ENCODE results near the gene EIF2B4. TPM values are rescaled to one million over a fixed set of nuclear protein-coding genes. Genes with fewer than 3 reads are reported as not detected.

Gene EIF2B4
- total and polyA plus RNA-seq, 2 of the 13 experiments (the other 11 are each of a cell fraction or from before 2014, with no cell fraction given), result 91.5 to 96.4 TPM

DNA sequence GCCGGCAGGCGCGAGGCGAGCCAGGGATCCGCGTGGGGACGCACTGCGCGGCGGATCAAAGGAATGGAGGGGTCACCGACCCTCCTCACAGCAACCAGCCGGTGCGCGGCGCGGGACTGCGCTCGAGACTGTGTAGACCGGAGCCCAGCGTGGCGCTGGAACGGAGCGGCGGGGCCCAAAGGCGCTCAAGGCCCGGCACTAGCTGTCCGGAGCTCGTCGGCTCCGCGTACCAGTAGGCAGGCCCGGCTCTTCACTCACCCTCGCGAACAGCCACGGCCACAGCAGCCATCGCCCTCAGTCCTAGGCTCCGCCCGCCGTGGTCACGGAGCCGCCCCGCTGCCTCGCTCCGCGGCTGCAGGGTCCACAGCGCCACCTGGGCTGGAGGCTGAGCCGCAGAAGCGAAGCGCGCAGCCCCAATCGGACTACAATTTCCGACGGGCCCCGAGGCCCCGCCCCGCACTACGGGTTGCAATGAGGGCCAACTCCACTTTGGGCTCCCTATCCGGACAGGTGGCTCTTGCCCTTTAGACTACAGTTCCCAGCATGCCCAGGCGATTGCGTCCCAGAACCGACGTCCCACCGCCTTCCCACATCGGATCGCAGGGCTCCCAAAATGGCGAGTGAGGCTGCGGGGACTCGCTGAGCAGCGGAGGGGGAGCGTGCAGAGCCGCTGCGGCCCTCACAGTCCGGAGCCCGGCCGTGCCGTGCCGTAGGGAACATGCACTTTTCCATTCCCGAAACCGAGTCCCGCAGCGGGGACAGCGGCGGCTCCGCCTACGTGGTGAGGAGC is at the start of gene EIF2B4, which contains the start of gene SNX17 (continued):
- TF ChIP-seq FIP1L1 (IDR thresholded peaks at IDR 0.05; ENCODE audit: borderline replicate concordance, insufficient read depth, low read depth, low read length) (peak; percentile 88; the same call in 1 of the 2 replicates), NFRKB (IDR thresholded peaks at IDR 0.05) (peak; percentile 61), KDM4B (CRISPR knock-in tag; IDR thresholded peaks at IDR 0.05) (peak; percentile 21; the same call in 1 of the 2 replicates), IKZF1 (IDR thresholded peaks at IDR 0.05) (no peak), ZNF546 (CRISPR knock-in tag; conservative IDR thresholded peaks at IDR 0.05) (peak; percentile 78; the same call in 1 of the 2 replicates), ZNF354B (CRISPR knock-in tag; IDR thresholded peaks at IDR 0.05) (no peak; the same call in none of the 2 replicates), ZNF703 (CRISPR knock-in tag; IDR thresholded peaks at IDR 0.05; ENCODE audit: borderline replicate concordance) (peak; percentile 68), RCOR2 (CRISPR knock-in tag; IDR thresholded peaks at IDR 0.05) (peak; percentile 56; the same call in 1 of the 2 replicates), ZNF225 (CRISPR knock-in tag; IDR thresholded peaks at IDR 0.05) (peak; percentile 94), GTF3A (CRISPR knock-in tag; conservative IDR thresholded peaks at IDR 0.05) (peak; percentile 98), TP53 (CRISPR knock-in tag; conservative IDR thresholded peaks at IDR 0.05) (peak; percentile 92), ZNF780A (CRISPR knock-in tag; IDR thresholded peaks at IDR 0.05) (peak; percentile 66; the same call in 1 of the 2 replicates), NCOA1 (CRISPR knock-in tag; IDR thresholded peaks at IDR 0.05) (peak; percentile 99), ZNF20 (CRISPR knock-in tag; IDR thresholded peaks at IDR 0.05) (peak; percentile 52; the same call in 1 of the 2 replicates), MAFG (CRISPR knock-in tag; IDR thresholded peaks at IDR 0.05) (0 out of 2 replicates have a peak, but pooled peaks have one; percentile 35), ZNF24 (IDR thresholded peaks at IDR 0.05) (no peak), TBP (CRISPR knock-in tag; IDR thresholded peaks at IDR 0.05) (no peak), ZNF329 (CRISPR knock-in tag; IDR thresholded peaks at IDR 0.05; ENCODE audit: low read depth) (peak; percentile 57)
- TF ChIP-seq, protein P1, sequence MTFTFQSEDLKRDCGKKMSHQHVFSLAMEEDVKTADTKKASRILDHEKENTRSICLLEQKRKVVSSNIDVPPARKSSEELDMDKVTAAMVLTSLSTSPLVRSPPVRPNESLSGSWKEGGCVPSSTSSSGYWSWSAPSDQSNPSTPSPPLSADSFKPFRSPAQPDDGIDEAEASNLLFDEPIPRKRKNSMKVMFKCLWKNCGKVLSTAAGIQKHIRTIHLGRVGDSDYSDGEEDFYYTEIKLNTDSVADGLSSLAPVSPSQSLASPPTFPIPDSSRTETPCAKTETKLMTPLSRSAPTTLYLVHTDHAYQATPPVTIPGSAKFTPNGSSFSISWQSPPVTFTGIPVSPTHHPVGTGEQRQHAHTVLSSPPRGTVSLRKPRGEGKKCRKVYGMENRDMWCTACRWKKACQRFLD (CRISPR knock-in tag; IDR thresholded peaks at IDR 0.05; ENCODE audit: borderline replicate concordance), result peak; percentile 73; the same call in 1 of the 2 replicates
- TF ChIP-seq, protein P2, sequence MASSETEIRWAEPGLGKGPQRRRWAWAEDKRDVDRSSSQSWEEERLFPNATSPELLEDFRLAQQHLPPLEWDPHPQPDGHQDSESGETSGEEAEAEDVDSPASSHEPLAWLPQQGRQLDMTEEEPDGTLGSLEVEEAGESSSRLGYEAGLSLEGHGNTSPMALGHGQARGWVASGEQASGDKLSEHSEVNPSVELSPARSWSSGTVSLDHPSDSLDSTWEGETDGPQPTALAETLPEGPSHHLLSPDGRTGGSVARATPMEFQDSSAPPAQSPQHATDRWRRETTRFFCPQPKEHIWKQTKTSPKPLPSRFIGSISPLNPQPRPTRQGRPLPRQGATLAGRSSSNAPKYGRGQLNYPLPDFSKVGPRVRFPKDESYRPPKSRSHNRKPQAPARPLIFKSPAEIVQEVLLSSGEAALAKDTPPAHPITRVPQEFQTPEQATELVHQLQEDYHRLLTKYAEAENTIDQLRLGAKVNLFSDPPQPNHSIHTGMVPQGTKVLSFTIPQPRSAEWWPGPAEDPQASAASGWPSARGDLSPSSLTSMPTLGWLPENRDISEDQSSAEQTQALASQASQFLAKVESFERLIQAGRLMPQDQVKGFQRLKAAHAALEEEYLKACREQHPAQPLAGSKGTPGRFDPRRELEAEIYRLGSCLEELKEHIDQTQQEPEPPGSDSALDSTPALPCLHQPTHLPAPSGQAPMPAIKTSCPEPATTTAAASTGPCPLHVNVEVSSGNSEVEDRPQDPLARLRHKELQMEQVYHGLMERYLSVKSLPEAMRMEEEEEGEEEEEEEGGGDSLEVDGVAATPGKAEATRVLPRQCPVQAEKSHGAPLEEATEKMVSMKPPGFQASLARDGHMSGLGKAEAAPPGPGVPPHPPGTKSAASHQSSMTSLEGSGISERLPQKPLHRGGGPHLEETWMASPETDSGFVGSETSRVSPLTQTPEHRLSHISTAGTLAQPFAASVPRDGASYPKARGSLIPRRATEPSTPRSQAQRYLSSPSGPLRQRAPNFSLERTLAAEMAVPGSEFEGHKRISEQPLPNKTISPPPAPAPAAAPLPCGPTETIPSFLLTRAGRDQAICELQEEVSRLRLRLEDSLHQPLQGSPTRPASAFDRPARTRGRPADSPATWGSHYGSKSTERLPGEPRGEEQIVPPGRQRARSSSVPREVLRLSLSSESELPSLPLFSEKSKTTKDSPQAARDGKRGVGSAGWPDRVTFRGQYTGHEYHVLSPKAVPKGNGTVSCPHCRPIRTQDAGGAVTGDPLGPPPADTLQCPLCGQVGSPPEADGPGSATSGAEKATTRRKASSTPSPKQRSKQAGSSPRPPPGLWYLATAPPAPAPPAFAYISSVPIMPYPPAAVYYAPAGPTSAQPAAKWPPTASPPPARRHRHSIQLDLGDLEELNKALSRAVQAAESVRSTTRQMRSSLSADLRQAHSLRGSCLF (CRISPR knock-in tag; IDR thresholded peaks at IDR 0.05; ENCODE audit: borderline replicate concordance), result peak; percentile 74; the same call in 1 of the 2 replicates
- TF ChIP-seq, protein P3, sequence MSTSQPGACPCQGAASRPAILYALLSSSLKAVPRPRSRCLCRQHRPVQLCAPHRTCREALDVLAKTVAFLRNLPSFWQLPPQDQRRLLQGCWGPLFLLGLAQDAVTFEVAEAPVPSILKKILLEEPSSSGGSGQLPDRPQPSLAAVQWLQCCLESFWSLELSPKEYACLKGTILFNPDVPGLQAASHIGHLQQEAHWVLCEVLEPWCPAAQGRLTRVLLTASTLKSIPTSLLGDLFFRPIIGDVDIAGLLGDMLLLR (CRISPR knock-in tag; IDR thresholded peaks at IDR 0.05), result peak; percentile 66; the same call in 1 of the 2 replicates
- TF ChIP-seq, protein P4, sequence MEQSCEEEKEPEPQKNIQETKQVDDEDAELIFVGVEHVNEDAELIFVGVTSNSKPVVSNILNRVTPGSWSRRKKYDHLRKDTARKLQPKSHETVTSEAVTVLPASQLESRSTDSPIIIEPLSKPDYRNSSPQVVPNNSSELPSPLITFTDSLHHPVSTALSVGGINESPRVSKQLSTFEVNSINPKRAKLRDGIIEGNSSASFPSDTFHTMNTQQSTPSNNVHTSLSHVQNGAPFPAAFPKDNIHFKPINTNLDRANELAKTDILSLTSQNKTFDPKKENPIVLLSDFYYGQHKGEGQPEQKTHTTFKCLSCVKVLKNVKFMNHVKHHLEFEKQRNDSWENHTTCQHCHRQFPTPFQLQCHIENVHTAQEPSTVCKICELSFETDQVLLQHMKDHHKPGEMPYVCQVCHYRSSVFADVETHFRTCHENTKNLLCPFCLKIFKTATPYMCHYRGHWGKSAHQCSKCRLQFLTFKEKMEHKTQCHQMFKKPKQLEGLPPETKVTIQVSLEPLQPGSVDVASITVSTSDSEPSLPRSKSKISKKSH (CRISPR knock-in tag; IDR thresholded peaks at IDR 0.05; ENCODE audit: borderline replicate concordance), result peak; percentile 81; the same call in 1 of the 2 replicates
